Measurements from ENCODE around the gene AGAP1. TPM values are rescaled to one million over a fixed set of nuclear protein-coding genes. Genes with fewer than 3 reads are reported as not detected.

The AGAP1 gene
- total RNA-seq, 4 donors from 2014 or later, result 33.7 to 39.9 (median 35.6) TPM

DNA sequence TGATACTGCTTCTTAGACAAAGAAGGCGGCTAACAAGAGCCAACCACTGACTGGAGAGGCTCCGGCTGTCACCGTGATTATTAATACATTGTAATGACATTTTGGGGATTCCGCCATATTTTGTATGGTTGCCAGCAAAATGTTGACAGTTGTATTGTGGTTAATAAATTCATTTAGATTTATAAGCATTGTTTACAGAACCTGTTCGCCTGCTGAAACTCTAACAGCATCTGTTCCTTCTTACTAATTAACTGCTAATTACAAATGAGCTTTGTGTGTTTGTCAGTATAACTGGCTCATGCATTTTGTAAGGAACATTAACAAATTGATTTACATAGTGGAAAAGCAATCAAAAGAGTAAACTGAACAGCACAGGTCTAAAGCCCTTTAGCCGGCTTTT lies 342.0 kb downstream of the AGAP1 start:
- no peaks in the 10 kb centered on the region for H3K27me3 ChIP-seq
- WGBS, 2 donors, result 94 to 95% methylated on average over 6 of the region's 6 CpGs

DNA sequence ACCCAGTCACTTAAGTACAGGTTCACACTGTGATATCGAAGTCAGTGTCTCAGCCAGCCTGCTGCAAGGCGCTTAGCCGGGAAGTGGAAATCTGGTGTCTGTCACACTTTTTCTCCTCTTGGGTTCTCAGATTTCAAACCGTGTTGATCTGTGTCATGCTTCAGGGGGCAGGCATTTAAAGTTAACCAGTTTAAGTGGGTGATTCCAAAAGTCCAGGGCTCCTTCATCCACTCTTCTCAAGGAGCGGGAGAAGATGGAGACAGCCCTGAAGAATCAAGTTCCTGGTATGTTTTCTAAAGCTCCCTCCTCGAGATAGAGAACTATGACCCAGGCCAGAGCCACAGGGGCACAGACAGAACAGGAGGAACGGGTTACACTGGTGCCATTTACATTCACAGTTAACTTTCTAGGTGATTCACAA lies 342.7 kb downstream of the AGAP1 start:
- 70 to 77% methylated on average over 7 of the region's 7 CpGs for WGBS, 2 donors
- H3K9me3 ChIP-seq, result no peaks in the 10 kb centered on the region

More for the DNA sequence above, 342.0 kb downstream of the AGAP1 start:
- H3K27ac ChIP-seq, result no peak overlapping the region
- no peaks in the 10 kb centered on the region for H3K9me3 ChIP-seq
- no peak for TF ChIP-seq EP300 (IDR thresholded peaks at IDR 0.05)
- no peak for DNase-seq (ENCODE audit: low spot score in 2 of 2)
- no peak overlapping the region for H3K4me3 ChIP-seq
- no peaks in the 10 kb centered on the region for H3K4me1 ChIP-seq
- H3K36me3 ChIP-seq, result peaks cover 0 to 17% (median 0%) of the 10 kb centered on the region in 3 donors

DNA sequence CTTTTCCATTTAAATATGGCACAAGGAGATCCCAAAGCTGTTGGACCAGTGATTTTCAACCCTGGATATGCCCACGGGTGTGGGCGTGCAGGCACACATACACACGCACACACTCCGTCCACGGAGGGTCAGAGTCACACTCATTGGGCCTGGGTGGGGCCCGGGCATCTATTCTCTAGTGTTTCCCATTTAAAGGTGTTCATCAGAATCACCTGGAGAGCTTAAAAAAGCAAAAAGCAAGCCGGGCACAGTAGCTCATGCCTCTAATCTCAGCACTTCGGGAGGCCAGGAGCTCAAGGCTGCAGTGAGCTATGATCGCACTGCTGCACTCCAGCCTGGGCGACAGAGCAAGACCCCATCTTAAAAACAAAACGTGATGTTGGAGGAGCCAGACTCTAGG lies 345.4 kb downstream of the AGAP1 start:
- H3K4me3 ChIP-seq, result no peak overlapping the region
- TF ChIP-seq, protein P1, sequence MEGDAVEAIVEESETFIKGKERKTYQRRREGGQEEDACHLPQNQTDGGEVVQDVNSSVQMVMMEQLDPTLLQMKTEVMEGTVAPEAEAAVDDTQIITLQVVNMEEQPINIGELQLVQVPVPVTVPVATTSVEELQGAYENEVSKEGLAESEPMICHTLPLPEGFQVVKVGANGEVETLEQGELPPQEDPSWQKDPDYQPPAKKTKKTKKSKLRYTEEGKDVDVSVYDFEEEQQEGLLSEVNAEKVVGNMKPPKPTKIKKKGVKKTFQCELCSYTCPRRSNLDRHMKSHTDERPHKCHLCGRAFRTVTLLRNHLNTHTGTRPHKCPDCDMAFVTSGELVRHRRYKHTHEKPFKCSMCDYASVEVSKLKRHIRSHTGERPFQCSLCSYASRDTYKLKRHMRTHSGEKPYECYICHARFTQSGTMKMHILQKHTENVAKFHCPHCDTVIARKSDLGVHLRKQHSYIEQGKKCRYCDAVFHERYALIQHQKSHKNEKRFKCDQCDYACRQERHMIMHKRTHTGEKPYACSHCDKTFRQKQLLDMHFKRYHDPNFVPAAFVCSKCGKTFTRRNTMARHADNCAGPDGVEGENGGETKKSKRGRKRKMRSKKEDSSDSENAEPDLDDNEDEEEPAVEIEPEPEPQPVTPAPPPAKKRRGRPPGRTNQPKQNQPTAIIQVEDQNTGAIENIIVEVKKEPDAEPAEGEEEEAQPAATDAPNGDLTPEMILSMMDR (IDR thresholded peaks at IDR 0.05), result no peak
- no peak for TF ChIP-seq EP300 (IDR thresholded peaks at IDR 0.05)
- TF ChIP-seq POLR2A (IDR thresholded peaks at IDR 0.05), result no peak
- DNase-seq (ENCODE audit: low spot score in 2 of 2), result no peak
- H3K36me3 ChIP-seq, result no peaks in the 10 kb centered on the region
- no peaks in the 10 kb centered on the region for H3K9me3 ChIP-seq
- no peak overlapping the region for H3K27ac ChIP-seq
- 87 to 88% methylated on average over 11 of the region's 11 CpGs for WGBS, 2 donors
- H3K4me1 ChIP-seq, result no peaks in the 10 kb centered on the region
- H3K27me3 ChIP-seq, result no peaks in the 10 kb centered on the region

More for the DNA sequence above, 342.7 kb downstream of the AGAP1 start:
- peaks cover 0 to 10% (median 0%) of the 10 kb centered on the region in 3 donors for H3K36me3 ChIP-seq
- DNase-seq (ENCODE audit: low spot score in 2 of 2), result no peak
- H3K27me3 ChIP-seq, result no peaks in the 10 kb centered on the region
- no peak overlapping the region for H3K27ac ChIP-seq
- H3K4me3 ChIP-seq, result no peak overlapping the region
- no peaks in the 10 kb centered on the region for H3K4me1 ChIP-seq
- TF ChIP-seq POLR2A (IDR thresholded peaks at IDR 0.05) (no peak), EP300 (IDR thresholded peaks at IDR 0.05) (no peak)
- TF ChIP-seq, protein P1 (IDR thresholded peaks at IDR 0.05), result no peak

DNA sequence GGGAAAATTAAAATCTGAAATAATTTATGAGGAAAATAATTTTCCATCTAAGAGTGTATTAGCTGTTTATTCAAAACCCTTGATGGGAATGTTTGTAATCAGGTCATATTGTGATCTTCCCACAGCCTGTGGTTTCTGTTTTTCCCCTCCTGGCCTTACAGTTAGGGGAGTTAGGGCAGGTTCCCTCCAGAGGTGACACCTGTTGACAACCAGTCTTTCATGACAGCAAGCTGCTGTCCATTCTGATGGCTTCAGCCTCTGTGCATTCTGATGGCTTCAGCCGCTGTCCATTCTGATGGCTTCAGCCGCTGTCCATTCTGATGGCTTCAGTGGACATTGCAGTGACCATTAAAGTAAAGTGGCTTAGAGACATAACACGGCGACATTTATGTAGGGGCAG lies 346.1 kb downstream of the AGAP1 start:
- 95 to 99% methylated on average over 4 of the region's 4 CpGs for WGBS, 2 donors
- Histone ChIP-seq H3K36me3 (no peaks in the 10 kb centered on the region), H3K27ac (no peak overlapping the region), H3K4me3 (no peak overlapping the region), H3K27me3 (no peaks in the 10 kb centered on the region), H3K4me1 (no peaks in the 10 kb centered on the region), H3K9me3 (no peaks in the 10 kb centered on the region)
- DNase-seq (ENCODE audit: low spot score in 2 of 2), result no peak
- TF ChIP-seq EP300 (IDR thresholded peaks at IDR 0.05), result no peak
- no peak for TF ChIP-seq POLR2A (IDR thresholded peaks at IDR 0.05)
- TF ChIP-seq, protein P1 (IDR thresholded peaks at IDR 0.05), result no peak

DNA sequence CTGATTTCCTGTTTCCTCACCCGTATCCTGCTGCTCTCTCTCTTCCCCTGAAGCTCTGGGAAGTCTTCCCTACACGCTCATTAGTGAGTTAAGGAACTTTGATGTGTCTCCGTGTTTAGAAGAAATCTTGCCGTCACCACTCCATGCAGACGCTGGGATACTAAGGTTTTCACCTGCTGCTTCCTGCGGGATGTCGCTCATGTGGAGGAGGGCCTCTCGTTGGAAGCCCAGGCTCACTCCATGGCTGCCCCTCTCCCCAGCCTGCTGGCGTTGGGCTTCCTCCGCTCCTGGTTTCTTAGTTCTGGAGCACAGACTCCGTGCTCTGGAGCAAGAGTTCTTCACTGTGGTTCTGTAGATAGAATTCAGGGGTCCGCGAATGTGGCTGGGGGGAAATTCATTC lies 348.0 kb downstream of the AGAP1 start:
- Histone ChIP-seq H3K27me3 (no peaks in the 10 kb centered on the region), H3K27ac (no peak overlapping the region), H3K36me3 (no peaks in the 10 kb centered on the region), H3K9me3 (no peaks in the 10 kb centered on the region), H3K4me3 (no peak overlapping the region), H3K4me1 (no peaks in the 10 kb centered on the region)
- DNase-seq (ENCODE audit: low spot score in 2 of 2), result no peak
- TF ChIP-seq, protein P1 (IDR thresholded peaks at IDR 0.05), result no peak
- no peak for TF ChIP-seq EP300 (IDR thresholded peaks at IDR 0.05)
- no peak for TF ChIP-seq POLR2A (IDR thresholded peaks at IDR 0.05)
- 88 to 91% methylated on average over 13 of the region's 13 CpGs for WGBS, 2 donors

DNA sequence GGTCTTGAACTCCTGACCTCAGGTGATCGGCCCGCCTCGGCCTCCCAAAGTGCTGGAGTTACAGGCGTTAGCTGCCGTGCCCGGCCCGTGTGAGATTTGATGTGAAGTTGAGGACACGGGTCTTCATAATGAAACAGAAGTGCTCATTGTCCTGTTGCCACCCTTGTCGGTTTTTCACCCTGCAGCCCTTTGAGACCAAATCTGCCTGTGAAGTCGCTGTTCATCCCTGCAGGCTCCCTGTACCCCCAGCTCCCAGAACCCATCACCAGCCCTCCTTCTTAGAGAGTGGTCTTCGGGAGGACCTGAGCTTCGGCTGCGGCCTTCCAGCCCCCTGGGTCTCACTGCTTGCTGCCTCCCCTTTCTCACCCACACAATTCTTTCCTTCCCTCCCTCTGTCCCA lies 349.1 kb downstream of the AGAP1 start:
- 71 to 77% methylated on average over 13 of the region's 13 CpGs for WGBS, 2 donors
- Histone ChIP-seq H3K4me1 (no peaks in the 10 kb centered on the region), H3K9me3 (no peaks in the 10 kb centered on the region), H3K4me3 (no peak overlapping the region), H3K27ac (no peak overlapping the region), H3K36me3 (peaks cover 0 to 4% (median 0%) of the 10 kb centered on the region in 3 donors), H3K27me3 (no peaks in the 10 kb centered on the region)
- TF ChIP-seq POLR2A (IDR thresholded peaks at IDR 0.05), result no peak
- TF ChIP-seq, protein P1 (IDR thresholded peaks at IDR 0.05), result no peak
- TF ChIP-seq EP300 (IDR thresholded peaks at IDR 0.05), result no peak
- DNase-seq (ENCODE audit: low spot score in 2 of 2), result no peak
